ENCODE results near the gene EPAS1. TPM values are rescaled to one million over a fixed set of nuclear protein-coding genes. Genes with fewer than 3 reads are reported as not detected.

Gene EPAS1
- total and polyA plus RNA-seq, 2 of the 13 experiments (the other 11 are each of a cell fraction or from before 2014, with no cell fraction given) = 47.1 to 182 TPM

DNA sequence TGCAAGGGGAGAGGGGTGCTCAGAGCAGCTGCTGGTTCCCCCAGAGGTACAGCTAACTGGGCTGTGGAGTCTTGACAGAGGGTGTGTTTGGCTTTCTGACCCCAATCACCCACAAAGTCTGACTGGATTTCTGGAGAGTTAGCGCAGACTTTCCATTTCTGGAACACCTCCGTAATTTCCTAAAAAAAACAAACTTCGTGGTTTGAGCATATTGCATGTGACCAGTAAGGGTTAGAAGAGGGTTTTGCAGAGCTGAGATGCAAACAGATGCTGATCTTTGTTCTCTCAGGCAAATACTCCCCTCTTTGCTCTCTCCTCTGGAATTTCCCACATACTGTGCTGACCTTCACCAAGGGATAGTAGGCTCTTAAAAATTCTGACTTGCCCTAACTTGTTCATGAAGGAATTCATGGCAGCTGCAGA lies 137.7 kb downstream of the EPAS1 start (continued):
- TF ChIP-seq ZNF678 (CRISPR knock-in tag; IDR thresholded peaks at IDR 0.05) (no peak), ZNF556 (CRISPR knock-in tag; IDR thresholded peaks at IDR 0.05; ENCODE audit: borderline replicate concordance) (no peak), CSRNP1 (CRISPR knock-in tag; IDR thresholded peaks at IDR 0.05) (0 out of 2 replicates have a peak, but pooled peaks have one; percentile 32), HMGA1 (CRISPR knock-in tag; conservative IDR thresholded peaks at IDR 0.05) (no peak), HOXA3 (CRISPR knock-in tag; IDR thresholded peaks at IDR 0.05) (peak; percentile 30; the same call in 1 of the 2 replicates), POGZ (CRISPR knock-in tag; IDR thresholded peaks at IDR 0.05) (peak; percentile 50; the same call in 1 of the 2 replicates), NR2F6 (IDR thresholded peaks at IDR 0.05) (no peak; the same call in 1 of the 2 replicates), NR2F6 (CRISPR knock-in tag; IDR thresholded peaks at IDR 0.05) (0 out of 2 replicates have a peak, but pooled peaks have one; percentile 23), BRF2 (CRISPR knock-in tag; IDR thresholded peaks at IDR 0.05) (peak; percentile 93), FOXP4 (CRISPR knock-in tag; IDR thresholded peaks at IDR 0.05) (peak; percentile 51), ZNF83 (CRISPR knock-in tag; IDR thresholded peaks at IDR 0.05; ENCODE audit: borderline replicate concordance) (no peak), ZNF33A (CRISPR knock-in tag; IDR thresholded peaks at IDR 0.05; ENCODE audit: borderline replicate concordance) (no peak), ZNF337 (CRISPR knock-in tag; IDR thresholded peaks at IDR 0.05; ENCODE audit: borderline replicate concordance, low read depth) (no peak), ZMYM4 (CRISPR knock-in tag; IDR thresholded peaks at IDR 0.05) (peak; percentile 81), KAT8 (CRISPR knock-in tag; IDR thresholded peaks at IDR 0.05) (peak; percentile 35; the same call in 1 of the 2 replicates), HNF4A (CRISPR knock-in tag; IDR thresholded peaks at IDR 0.05) (peak; percentile 90), ETV6 (CRISPR knock-in tag; conservative IDR thresholded peaks at IDR 0.05) (peak; percentile 50; the same call in 1 of the 2 replicates), TFDP1 (CRISPR knock-in tag; IDR thresholded peaks at IDR 0.05; ENCODE audit: borderline replicate concordance) (peak; percentile 56; the same call in 1 of the 2 replicates), NFKBIZ (CRISPR knock-in tag; IDR thresholded peaks at IDR 0.05) (peak; percentile 35; the same call in 1 of the 2 replicates)
- TF ChIP-seq, protein P1, sequence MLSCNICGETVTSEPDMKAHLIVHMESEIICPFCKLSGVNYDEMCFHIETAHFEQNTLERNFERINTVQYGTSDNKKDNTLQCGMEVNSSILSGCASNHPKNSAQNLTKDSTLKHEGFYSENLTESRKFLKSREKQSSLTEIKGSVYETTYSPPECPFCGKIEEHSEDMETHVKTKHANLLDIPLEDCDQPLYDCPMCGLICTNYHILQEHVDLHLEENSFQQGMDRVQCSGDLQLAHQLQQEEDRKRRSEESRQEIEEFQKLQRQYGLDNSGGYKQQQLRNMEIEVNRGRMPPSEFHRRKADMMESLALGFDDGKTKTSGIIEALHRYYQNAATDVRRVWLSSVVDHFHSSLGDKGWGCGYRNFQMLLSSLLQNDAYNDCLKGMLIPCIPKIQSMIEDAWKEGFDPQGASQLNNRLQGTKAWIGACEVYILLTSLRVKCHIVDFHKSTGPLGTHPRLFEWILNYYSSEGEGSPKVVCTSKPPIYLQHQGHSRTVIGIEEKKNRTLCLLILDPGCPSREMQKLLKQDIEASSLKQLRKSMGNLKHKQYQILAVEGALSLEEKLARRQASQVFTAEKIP (CRISPR knock-in tag; IDR thresholded peaks at IDR 0.05; ENCODE audit: borderline replicate concordance) = no peak
- TF ChIP-seq, protein P2, sequence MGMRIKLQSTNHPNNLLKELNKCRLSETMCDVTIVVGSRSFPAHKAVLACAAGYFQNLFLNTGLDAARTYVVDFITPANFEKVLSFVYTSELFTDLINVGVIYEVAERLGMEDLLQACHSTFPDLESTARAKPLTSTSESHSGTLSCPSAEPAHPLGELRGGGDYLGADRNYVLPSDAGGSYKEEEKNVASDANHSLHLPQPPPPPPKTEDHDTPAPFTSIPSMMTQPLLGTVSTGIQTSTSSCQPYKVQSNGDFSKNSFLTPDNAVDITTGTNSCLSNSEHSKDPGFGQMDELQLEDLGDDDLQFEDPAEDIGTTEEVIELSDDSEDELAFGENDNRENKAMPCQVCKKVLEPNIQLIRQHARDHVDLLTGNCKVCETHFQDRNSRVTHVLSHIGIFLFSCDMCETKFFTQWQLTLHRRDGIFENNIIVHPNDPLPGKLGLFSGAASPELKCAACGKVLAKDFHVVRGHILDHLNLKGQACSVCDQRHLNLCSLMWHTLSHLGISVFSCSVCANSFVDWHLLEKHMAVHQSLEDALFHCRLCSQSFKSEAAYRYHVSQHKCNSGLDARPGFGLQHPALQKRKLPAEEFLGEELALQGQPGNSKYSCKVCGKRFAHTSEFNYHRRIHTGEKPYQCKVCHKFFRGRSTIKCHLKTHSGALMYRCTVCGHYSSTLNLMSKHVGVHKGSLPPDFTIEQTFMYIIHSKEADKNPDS (CRISPR knock-in tag; IDR thresholded peaks at IDR 0.05) = 0 out of 2 replicates have a peak, but pooled peaks have one; percentile 36
